Measurements from ENCODE around the gene WDR1.

WDR1 gene

GRCh38 chr4:10034612-10035104, 81.9 kb downstream of the WDR1 start:
- DNase-seq = no peak

GRCh38 chr4:10034136-10034535, 82.5 kb downstream of the WDR1 start:
- DNase-seq = no peak

GRCh38 chr4:10033191-10033881, 83.3 kb downstream of the WDR1 start:
- DNase-seq = peak; percentile 25

- no peak for DNase-seq
Observed at GRCh38 chr4:10032625-10033024, 84.0 kb downstream of the WDR1 start.

GRCh38 chr4:10031668-10032590, 84.7 kb downstream of the WDR1 start:
- DNase-seq = no peak

GRCh38 chr4:10030972-10031667, 85.5 kb downstream of the WDR1 start:
- DNase-seq = no peak

- DNase-seq = no peak
Observed at GRCh38 chr4:10029403-10029802, 87.2 kb downstream of the WDR1 start.

GRCh38 chr4:10028910-10029309, 87.7 kb downstream of the WDR1 start:
- no peak for DNase-seq

- DNase-seq = no peak
Observed at GRCh38 chr4:10026485-10026884, 90.1 kb downstream of the WDR1 start.

- DNase-seq = no peak
Observed at GRCh38 chr4:10025230-10025806, 91.3 kb downstream of the WDR1 start.
